ENCODE measurements around the gene LMCD1.

DNA sequence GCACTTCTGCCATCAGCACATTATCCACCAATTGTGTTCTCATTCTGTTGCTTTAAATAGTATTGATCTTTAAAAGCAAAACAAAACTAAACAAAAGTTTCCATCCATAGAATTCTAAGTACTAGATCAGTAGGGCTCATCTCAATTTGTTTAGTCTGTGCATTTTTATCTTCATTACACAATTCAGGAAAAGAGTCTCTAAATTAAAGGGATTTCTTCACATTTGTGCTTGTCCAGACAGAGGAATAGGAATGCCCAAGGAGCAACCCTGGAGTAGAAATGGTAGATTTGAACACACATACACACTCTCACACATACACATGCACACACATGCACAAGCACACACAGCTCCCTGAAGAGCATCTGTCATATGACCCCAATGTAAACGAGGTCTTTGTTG, 21.4 kb downstream of the LMCD1 start:
- TF ChIP-seq POLR2AphosphoS5 (IDR thresholded peaks at IDR 0.05; ENCODE audit: low read depth, low read length) (no peak), SIN3A (IDR thresholded peaks at IDR 0.05; ENCODE audit: borderline replicate concordance, insufficient read depth, low read length) (no peak), TAF1 (IDR thresholded peaks at IDR 0.05; ENCODE audit: borderline replicate concordance, insufficient read depth, low read length) (no peak)
- TF ChIP-seq, protein P1, sequence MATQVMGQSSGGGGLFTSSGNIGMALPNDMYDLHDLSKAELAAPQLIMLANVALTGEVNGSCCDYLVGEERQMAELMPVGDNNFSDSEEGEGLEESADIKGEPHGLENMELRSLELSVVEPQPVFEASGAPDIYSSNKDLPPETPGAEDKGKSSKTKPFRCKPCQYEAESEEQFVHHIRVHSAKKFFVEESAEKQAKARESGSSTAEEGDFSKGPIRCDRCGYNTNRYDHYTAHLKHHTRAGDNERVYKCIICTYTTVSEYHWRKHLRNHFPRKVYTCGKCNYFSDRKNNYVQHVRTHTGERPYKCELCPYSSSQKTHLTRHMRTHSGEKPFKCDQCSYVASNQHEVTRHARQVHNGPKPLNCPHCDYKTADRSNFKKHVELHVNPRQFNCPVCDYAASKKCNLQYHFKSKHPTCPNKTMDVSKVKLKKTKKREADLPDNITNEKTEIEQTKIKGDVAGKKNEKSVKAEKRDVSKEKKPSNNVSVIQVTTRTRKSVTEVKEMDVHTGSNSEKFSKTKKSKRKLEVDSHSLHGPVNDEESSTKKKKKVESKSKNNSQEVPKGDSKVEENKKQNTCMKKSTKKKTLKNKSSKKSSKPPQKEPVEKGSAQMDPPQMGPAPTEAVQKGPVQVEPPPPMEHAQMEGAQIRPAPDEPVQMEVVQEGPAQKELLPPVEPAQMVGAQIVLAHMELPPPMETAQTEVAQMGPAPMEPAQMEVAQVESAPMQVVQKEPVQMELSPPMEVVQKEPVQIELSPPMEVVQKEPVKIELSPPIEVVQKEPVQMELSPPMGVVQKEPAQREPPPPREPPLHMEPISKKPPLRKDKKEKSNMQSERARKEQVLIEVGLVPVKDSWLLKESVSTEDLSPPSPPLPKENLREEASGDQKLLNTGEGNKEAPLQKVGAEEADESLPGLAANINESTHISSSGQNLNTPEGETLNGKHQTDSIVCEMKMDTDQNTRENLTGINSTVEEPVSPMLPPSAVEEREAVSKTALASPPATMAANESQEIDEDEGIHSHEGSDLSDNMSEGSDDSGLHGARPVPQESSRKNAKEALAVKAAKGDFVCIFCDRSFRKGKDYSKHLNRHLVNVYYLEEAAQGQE (IDR thresholded peaks at IDR 0.05; ENCODE audit: insufficient read depth in 1 of 2, low read depth in 2 of 2, low read length in 2 of 2) = no peak

All from PFSK-1 (cell line).